Effector CD4-positive, alpha-beta T cell (primary cell): Measurements from ENCODE around the gene CACNA1I.
"Not testable (repeated sequence)": the region's sequence is repeated elsewhere in the genome, so short reads cannot be mapped to it uniquely, and the experiment has no call there.

ENCODE experiments used
- DNase-seq: peaks from one replicate; pipeline ENCODE4 v3.0.0-alpha.2; 2020
- total RNA-seq: gene quantifications from one replicate; lab custom pipeline; 2026; lab: John Stamatoyannopoulos, UW

CACNA1I gene
- total RNA-seq = 67.2 reads per million, percentile 74 among the genes with 10 or more reads in this experiment

DNA sequence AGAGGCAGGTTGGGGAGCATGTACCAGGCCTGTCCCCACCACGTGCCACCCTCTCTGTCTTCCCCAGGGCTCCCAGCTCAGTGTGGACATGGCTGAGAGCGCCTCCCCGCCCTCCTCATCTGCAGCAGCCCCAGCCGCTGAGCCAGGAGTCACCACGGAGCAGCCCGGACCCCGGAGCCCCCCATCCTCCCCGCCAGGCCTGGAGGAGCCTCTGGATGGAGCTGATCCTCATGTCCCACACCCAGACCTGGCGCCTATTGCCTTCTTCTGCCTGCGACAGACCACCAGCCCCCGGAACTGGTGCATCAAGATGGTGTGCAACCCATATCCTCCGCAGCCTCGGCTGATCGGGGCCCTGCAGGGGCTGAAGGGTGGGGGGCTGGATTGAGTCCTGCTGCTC, at the start of gene CACNA1I:
Gene CACNA1I, plus strand, starts transcription at position 89 of the 400 bp plus-strand sequence. Its CDS starts 0 bp downstream, at position 89.
- DNase-seq = no peak

DNA sequence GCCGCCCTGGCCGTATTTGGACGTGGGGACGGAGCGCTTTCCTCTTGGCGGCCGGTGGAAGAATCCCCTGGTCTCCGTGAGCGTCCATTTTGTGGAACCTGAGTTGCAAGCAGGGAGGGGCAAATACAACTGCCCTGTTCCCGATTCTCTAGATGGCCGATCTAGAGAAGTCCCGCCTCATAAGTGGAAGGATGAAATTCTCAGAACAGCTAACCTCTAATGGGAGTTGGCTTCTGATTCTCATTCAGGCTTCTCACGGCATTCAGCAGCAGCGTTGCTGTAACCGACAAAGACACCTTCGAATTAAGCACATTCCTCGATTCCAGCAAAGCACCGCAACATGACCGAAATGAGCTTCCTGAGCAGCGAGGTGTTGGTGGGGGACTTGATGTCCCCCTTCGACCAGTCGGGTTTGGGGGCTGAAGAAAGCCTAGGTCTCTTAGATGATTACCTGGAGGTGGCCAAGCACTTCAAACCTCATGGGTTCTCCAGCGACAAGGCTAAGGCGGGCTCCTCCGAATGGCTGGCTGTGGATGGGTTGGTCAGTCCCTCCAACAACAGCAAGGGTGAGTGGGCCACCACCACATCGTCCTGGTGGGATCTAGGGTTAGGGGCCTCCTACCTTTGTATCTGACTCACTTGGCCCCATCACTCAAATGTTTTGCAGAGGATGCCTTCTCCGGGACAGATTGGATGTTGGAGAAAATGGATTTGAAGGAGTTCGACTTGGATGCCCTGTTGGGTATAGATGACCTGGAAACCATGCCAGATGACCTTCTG, 49.3 kb upstream of the CACNA1I start:
- not testable (repeated sequence) for DNase-seq

DNA sequence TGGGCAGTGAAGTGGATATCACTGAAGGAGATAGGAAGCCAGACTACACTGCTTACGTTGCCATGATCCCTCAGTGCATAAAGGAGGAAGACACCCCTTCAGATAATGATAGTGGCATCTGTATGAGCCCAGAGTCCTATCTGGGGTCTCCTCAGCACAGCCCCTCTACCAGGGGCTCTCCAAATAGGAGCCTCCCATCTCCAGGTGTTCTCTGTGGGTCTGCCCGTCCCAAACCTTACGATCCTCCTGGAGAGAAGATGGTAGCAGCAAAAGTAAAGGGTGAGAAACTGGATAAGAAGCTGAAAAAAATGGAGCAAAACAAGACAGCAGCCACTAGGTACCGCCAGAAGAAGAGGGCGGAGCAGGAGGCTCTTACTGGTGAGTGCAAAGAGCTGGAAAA, 48.5 kb upstream of the CACNA1I start:
- not testable (repeated sequence) for DNase-seq

DNA sequence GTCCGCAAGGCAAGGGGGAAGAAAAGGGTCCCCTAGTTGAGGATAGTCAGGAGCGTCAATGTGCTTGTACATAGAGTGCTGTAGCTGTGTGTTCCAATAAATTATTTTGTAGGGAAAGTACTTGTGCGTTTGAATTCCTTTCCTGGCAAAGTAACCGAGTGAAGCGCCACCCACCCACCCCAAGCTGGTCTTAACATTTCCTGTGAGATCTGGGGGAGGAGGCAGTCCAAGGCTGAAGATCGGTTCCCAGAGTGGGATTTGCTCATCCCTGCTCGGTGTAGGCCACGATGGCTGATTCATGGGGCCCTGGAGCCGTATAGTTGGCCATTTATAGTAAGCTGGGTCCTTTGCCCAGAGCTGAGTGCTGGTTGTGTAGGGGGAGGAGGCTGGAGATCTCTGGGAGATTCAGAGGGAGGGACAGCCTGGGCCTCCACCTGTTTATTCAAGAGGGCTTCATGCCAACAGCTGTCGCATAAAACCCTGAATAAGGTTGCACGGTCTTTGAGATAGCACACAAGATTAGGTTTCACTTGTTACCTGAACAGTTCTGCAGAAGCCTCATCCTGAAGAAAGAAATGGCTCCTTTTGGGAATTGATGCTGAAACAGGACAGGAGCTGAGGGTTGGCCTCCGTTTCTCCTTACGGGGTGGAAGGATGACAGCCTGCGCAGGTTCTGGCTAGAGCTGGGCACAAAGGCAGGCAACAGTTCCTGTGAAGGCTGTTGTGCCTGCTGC, 47.8 kb upstream of the CACNA1I start:
- no peak for DNase-seq

DNA sequence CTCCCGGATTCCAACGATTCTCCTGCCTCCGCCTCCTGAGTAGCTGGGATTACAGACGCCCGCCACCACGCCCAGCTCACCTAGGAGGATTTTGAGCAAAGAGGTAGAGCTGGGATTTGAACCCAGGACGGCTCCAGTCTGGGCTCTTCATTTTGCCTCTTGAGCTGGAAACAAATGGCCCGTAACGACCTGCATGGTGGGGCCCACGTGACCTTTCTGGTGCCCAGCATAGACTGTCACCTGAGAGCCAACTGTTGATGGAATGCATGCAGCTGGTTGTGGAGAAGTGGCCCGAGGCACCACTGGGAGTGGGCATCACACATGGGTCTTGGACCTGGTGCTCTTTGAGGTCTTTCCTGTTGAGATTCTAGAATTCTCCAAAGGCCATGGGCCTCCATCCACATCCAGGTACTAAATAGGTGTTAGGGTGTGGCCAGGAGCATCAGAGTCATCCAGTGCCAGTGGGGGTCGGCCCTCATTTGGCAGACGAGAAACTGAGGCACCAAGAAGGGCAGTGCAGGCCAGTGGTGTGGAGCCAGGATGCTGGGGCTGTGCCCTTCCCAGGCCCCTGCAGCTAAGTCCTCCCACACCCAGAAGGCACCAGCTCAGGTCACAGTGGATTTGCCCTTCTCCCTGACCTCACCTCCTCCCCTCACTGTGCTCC, 46.3 kb upstream of the CACNA1I start:
- no peak for DNase-seq

DNA sequence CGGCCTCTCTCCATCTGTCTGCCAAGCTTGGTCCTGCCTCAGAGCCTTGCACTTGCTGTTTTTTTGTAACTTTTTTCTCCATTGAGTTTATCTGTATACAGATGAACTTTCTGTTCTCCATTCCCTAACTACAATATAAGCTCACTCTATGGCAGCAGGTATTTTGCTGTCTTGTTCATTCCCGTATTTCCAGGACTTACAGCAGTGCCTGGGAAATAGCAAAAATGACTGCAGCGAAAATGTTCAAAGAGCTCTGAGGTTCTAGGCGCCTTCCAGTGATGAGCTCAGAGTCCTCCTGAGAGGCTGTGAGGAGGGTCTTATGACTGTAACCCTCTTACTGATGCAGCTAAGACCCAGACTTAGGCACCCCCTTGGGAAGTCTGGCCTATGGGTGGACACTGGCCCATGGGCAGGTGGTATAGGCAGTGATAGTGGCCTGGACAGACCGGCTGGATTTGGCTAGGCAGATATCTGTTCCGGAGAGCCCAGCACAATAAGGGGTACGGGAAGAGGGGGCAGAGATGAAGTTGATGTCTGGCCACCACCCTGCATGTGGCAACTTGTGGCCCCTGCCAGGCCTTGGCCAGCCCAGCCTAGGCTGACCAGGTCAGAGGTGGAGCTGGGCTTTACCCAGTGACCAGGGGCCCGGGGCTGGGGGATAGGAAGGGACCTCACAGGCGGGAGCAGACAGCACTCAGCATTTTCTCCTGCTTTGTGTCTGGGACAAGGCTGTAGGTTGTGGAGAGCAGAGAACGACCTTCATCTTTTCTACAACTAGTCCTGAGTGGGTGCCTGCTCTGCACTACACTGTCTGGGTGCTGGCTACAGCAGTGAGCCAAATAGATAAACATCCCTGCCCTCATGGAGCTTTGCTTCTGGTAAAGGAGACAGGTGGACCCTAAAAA, 45.5 kb upstream of the CACNA1I start:
- DNase-seq = no peak

DNA sequence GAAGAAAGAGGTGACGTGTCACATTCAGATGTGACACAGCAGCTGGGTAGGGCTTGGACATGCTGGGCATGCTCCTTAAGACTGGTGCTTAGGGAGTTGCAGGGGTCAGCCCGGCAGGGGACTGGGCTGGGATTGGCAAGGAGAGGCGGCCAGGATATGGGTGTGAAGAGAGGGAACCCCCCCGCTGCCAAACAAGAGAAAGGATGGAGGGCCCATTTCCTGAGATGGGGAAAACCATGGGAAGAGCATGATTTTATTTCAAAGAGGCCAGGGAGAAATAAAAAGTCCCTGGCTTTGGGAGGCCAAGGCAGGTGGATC, 44.9 kb upstream of the CACNA1I start:
- DNase-seq = no peak

DNA sequence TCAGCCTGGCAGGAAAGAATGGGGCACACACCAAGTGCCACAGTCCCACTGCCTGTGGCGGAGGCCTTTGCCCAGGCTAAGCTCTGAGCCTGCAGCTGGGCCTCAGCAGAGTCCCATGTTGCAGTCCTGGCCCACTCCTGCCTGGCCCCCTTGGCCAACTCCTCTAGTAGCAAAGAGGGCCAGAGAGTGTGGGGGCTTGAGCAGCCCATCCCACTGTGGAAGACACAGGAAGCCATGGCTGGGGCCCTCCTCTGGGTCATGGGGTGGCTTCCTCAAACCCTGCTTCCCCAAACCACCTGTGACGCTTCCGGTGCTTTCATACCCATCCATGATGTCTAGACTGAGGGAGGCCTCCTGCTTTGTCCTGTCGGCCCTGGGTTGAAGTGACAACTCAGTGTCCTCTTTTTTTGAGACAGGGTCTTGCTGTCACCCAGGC, 43.8 kb upstream of the CACNA1I start:
- no peak for DNase-seq

DNA sequence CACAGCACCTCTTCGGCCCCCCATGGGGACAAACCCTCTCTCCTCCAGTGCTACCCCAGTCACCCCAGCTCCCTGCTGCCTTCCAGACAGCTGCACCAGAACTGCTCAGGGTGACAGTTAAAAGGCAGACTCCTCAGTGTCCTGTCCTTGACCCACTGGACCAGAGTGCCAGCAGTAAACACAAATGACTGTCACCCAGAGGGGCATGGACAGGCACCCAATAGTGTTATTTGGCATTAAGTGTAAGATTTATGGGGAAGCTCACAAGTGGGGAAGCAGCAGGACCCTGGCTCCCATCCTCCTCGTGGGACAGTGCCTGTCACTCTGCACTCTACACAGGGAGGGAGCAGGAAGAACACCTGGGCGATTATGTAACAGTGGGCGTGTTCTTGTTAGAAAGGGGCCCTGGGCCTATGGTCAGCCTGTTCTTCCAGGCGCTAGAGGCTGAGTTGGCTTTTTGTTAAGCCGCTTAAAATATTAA, 43.0 kb upstream of the CACNA1I start:
- no peak for DNase-seq

DNA sequence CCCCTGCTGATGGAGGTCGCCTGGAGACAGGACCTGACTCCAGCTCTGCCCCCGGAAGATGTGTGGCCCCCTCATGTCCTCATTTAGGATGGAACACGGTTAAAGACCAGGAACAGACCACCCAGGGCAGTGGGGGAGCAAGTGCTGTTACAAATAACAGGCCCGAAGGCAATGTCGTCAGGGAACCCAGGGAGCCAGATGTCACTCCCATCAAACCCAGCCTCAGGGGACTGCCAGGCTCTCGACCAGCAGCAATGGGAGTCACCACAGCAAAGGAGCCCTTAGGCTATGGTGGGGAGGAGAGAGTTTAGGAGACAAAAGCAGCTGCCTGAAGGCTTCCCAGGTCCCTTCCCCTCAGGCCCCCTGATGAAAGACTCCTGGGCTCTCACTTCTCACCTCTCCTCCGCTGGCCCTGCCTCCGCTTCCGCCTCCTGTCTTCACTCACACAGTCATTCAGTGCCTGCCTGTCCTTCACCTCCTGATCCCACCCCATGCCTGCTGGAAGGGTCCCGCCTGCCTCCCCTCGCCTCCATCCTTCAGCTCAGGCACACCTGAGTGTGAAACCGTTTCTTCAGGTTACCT, 42.4 kb upstream of the CACNA1I start:
- DNase-seq = no peak

DNA sequence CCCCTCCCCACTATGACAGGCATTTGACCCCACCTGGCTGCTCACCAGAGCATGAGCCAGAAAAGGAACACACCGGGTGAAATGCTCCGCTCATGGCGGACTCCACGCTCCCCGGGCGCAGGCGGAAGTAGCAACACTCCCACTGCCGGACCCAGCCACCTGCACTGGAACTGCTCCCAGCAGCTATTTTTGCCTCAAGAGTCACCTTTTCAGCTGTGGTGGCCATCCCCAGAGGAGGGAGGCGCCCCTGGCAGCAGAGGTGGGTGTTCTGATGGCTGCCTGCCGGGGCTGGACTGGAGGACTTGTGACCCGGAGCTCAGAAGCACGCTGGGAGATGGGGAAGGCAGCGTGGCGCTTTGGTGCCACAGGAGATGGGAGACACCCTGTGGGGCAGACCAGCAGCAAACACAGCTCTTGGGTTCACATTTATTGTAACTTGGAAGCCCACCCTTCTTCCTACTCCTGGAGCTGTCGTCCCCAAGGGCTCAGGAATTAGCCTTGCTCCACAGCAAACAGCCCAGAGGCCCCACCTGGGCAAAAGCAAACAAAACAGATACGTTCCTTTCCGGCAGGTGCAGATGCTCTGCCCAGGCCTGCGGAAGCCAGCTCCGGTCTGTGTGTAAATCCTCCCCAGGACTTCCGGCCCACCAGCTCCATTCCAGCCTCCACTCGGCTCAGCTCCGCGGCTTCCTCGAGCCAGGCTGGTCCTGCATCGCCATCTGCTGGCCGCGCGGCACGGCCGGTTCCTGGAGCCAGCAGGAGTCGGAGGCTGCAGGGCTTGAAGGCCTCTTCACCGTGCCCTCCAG, 41.7 kb upstream of the CACNA1I start:
- peak; percentile 89 for DNase-seq

DNA sequence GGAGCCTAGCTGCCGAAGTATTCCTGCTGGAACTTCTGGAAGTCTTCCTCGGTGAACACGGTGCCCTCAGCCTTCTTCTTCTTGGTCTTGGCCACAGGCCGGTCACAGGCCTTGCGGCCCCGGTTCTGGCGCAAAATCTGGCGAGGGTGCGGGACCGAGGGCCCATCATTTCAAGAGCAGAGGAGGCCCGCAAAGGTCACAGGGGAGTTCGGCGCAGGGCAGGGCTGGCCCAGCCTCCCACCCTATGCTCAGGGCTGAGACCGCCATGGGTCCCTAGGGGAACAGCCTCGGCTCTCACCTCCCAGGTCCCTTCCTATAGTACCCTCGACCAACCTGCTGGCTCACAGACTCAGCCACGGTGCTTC, 41.1 kb upstream of the CACNA1I start:
- DNase-seq = no peak

DNA sequence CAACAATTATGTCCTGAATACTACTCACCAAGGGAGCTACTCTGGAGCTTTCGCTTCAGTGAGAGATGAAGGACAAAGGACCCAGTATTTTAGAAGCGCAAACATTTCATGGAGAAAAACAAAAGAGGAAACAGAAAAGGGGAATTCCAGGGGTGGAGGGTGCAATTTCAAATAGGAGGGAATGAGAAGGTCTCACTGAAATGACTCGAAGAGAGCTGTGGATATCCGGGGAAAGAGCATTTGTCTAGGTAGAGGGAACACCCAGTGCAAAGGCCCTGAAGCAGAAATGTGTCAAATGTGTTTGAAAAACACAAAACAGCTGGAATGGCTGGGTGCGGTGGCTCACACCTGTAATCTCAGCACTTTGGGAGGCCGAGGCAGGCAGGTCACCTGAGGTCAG, 40.4 kb upstream of the CACNA1I start:
- no peak for DNase-seq

DNA sequence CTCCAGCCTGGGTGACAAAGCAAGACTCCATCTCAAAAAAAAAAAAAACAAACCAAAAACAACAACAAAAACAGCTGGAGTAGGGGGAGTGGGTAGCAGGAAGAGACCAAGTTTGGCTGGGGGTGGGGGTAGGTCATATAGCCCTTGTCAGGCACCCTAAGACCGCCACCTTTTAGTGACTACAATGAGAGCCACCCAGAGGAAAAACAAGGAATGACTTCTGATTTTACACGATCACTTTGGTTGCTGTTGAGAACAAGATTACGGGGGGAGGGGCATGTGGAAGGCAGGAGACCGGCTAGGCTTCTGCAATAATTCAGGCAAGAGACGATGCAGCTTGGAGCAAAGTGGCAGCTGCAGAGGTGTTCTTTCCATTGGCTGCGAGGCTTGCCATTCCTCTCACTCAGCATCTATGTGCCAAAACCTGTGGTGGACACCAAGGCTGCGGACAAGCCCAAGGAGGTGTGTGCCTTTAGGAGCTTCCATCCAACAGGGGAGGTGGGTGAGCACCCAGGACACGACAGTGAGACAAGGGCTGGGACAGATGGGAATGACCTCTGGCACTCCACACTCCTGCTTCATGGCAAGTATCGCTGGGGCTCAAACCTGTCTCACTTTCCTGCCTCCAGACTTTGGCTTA, 39.7 kb upstream of the CACNA1I start:
- no peak for DNase-seq

DNA sequence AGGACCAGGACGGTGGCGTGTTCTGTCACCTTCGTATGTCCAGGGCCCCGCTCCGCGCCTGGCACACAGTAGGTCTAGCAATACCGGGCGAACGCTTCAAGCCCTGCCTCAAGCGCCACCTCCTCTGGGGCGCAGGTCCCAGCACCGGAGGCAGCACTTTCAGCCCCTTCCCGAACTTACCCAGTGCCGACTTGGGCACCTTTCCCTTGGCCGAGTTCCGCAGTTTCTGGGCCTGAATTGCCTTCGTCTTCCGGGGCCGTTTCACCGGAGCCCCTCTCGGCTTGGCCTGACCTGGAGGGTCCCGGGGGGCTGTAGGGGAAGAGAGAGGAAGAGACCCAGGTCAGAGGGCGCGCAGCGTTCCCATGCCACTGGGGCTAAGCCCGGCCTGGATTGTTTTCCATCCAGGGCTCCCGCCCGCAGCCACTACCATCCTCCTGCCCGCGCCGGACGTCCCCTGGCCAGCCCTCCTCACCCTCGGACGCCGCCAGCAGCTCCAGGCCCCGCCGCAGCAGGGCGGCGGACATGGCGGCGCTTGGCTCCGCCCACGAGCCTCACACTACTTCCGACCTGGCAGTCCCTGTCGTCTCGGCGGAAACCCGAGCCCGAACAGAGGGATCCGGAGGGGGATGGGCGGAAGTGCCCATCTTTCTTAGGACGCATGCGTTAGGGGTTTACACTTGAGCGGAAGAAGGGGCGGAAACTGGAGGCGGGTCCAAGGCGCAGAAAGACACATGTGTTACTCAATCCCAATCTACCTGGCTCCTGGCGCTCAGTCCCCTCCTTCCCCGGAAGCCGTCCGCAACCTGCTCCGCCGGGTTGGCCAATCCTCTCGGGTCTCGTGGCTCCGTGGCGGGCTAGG, 38.1 kb upstream of the CACNA1I start, which contains the start of gene RPS19BP1:
Gene RPS19BP1, minus strand, starts transcription at position 534 of the 859 bp plus-strand sequence. Its CDS starts 10 bp downstream, at position 524.
- DNase-seq = peak; percentile 98

DNA sequence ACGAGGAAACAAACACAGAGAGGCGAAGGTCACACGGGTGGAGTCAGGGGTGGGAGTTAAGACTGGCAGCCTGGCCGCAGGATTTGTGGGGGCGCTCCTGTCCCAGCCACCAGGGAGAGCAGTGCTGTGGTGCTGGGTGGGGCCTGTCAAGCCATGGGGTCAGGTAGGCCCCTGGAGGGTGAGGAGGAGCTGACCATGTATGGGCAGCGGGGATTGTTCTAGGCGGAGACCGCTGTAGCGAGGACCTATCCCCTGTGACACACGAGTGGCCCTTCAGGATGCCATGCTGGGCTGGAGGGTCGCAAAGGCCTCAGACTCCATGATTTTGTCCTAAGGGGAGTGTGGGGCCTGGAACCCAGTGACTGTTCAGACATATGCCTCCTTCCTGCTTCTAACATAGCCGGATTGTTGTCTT, 36.5 kb upstream of the CACNA1I start:
- DNase-seq = no peak

DNA sequence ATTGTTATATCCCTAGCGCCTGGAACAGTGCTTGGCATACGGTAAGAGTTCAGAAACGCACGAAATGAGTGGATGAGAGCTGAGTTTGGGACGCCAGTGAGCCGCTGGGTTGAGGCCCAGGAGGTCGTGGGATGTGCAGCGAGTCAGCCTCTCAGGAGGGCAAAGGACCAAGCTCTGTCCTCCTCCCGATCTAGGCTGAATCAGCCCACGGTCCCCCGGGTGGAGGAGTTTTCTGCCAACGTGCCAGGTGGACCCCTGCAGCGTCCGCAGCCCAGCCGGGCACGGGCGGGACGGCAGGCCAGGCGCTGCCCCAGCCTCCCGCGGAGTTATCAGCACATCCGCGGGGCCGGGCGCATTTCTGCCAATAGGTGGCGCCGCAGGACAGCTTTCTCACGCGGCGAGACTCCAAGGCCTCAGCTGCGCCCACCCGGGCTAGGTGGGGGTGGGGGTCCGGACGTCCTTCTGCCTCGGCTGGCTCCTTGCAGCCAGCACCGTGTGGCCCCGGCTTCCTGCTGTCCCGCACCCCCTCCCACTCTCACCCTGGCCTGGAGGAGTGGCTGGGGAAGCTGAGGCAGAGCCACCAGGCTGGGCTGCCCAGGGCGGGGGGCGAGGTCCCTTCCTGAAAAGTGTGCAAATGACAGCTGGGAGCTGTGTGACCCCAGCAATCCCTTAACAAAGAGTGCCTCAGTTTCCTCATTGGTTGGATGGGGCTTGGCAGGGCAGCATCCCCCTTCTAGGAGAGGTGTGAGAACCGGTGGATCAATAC, 35.8 kb upstream of the CACNA1I start:
- peak; percentile 78 for DNase-seq

DNA sequence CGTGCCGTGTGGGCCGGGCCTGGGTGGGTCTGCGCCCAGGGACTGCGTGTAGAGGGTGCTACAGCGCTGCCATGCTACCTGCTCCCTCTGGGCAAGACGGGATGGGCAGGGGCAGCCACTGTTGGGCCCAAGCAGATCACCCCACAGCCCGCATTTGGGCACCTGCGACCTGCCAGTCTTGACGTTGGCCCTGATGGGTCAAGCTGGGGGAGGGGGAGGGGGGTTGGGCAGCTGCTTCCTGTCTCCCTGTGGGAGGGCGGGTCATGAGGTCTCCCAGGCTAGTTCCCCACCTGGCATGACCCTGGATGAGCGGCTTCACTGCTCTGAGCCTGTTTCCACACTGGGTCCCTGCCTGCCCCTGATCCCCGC, 35.2 kb upstream of the CACNA1I start:
- no peak for DNase-seq
